Measurements from ENCODE around the gene UNC13A. TPM values are rescaled to one million over a fixed set of nuclear protein-coding genes. Genes with fewer than 3 reads are reported as not detected.

The UNC13A gene
- total and polyA plus RNA-seq, 11 donors, result 0.02 to 1.1 (median 0.09) TPM; not detected in 1

DNA sequence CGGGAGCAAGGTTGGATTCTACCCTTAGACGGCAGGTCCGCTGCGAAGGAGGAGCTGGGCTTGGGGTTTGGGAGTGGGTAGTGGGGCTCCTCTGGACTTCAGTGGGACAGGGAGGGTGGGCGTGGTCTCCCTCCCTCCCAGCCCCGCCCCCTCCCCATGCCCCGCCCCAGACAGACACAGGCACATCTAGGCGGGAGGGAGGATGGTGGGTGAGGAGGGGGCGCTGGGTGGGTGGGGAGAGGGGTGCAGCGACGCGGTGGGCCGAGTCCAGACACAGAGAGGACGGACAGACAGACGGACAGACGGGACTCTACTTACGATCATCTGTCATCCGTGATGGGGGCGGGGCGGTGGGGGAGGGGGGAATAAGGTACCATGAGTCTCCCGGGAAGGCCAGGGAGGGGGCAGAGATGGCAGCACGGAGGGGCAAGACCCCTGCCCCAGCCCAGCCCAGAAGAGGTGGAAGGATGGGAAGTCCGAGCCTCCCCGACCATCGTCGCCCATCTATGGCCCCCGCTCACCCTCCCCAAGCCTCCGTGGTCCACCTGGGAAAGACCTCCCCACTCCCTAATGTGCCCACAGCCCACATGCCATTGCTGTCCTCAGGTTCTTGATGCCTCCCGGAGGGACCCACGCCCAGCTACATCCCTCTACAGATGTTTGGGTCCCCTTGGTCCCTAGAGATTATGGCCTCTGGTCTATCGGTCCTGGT, 64.8 kb downstream of the UNC13A start:
- DNase-seq, result no peak
- H3K4me1 ChIP-seq, result no peaks in the 10 kb centered on the region
- intact Hi-C loops (cut with DNase I), result no loop called here
- 84 to 90% (median 86%) methylated on average over 26 to 31 of the region's 31 CpGs for WGBS, 4 donors
- H3K36me3 ChIP-seq, result no peaks in the 10 kb centered on the region
- H3K4me3 ChIP-seq, result no peak overlapping the region
- peaks cover 0 to 15% (median 5%) of the 10 kb centered on the region in 12 donors for H3K9me3 ChIP-seq
- ATAC-seq, result no peak
- TF ChIP-seq, protein P1, sequence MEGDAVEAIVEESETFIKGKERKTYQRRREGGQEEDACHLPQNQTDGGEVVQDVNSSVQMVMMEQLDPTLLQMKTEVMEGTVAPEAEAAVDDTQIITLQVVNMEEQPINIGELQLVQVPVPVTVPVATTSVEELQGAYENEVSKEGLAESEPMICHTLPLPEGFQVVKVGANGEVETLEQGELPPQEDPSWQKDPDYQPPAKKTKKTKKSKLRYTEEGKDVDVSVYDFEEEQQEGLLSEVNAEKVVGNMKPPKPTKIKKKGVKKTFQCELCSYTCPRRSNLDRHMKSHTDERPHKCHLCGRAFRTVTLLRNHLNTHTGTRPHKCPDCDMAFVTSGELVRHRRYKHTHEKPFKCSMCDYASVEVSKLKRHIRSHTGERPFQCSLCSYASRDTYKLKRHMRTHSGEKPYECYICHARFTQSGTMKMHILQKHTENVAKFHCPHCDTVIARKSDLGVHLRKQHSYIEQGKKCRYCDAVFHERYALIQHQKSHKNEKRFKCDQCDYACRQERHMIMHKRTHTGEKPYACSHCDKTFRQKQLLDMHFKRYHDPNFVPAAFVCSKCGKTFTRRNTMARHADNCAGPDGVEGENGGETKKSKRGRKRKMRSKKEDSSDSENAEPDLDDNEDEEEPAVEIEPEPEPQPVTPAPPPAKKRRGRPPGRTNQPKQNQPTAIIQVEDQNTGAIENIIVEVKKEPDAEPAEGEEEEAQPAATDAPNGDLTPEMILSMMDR (IDR thresholded peaks at IDR 0.05), result no peak
- no peak for TF ChIP-seq POLR2A (IDR thresholded peaks at IDR 0.05)
- no peaks in the 10 kb centered on the region for H3K27me3 ChIP-seq
- H3K27ac ChIP-seq, result no peak overlapping the region

DNA sequence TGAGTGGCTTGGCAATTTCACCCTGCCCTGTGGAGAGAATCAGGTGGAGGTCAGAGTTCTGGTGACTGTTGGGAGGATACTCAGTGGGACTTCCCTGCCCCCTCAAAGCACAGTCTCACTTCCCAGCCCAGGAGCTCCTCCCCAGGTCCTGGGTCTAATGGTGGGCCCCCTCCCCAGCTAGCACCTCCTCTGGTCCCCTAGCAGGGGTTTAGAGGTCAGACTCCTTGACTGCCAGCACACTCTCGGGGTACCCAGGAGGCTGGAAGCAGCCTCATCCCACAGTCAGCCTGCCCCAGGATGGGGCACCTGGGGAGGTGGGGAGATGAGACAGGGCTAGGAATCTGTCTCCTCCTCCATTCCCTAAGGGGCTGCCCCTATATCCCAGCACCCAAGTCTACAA, 67.5 kb downstream of the UNC13A start:
- no peaks in the 10 kb centered on the region for H3K36me3 ChIP-seq
- H3K4me3 ChIP-seq, result no peak overlapping the region
- intact Hi-C loops (cut with DNase I), result no loop called here
- ATAC-seq, result no peak
- no peak for TF ChIP-seq POLR2A (IDR thresholded peaks at IDR 0.05)
- TF ChIP-seq, protein P1 (IDR thresholded peaks at IDR 0.05), result no peak
- peaks cover 0 to 24% (median 4%) of the 10 kb centered on the region in 9 donors for H3K27me3 ChIP-seq
- peaks cover 0 to 15% (median 5%) of the 10 kb centered on the region in 12 donors for H3K9me3 ChIP-seq
- no peak for DNase-seq
- H3K27ac ChIP-seq, result no peak overlapping the region
- 83 to 100% (median 93%) methylated on average over 1 of the region's 1 CpG for WGBS, 4 donors
- H3K4me1 ChIP-seq, result peaks cover 0 to 10% (median 0%) of the 10 kb centered on the region in 12 donors

DNA sequence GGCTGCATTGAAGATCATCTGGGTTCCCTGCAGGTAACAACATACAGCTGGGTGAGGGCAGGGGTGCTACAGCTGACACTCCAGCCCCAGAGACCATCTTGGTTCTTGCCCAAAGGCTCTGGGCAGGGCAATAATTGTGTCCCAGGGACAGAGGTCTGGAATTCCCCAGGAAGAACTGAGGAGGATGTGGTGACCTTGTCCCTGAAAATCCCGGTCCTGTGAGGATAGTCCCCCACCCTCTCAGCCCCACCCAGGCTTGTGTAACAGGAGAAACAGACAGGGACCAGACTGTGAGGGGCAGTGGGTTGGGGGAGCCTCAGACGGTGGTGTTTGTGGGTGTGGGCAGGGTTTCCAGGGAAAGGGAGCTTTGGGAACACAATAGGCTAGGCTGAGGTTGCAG, 69.2 kb downstream of the UNC13A start:
- Histone ChIP-seq H3K27me3 (peaks cover 0 to 37% (median 9%) of the 10 kb centered on the region in 9 donors), H3K9me3 (peaks cover 0 to 15% (median 5%) of the 10 kb centered on the region in 12 donors), H3K36me3 (no peaks in the 10 kb centered on the region), H3K4me3 (no peak overlapping the region), H3K4me1 (peaks cover 0 to 10% (median 0%) of the 10 kb centered on the region in 12 donors), H3K27ac (no peak overlapping the region)
- intact Hi-C loops (cut with DNase I), result loop anchor here in 1 of 10 donors (10.0 kb wide), 1 partner anchor 156 kb away; no protein-coding TSS in a partner anchor
- TF ChIP-seq, protein P1 (IDR thresholded peaks at IDR 0.05), result no peak
- no peak for TF ChIP-seq POLR2A (IDR thresholded peaks at IDR 0.05)
- WGBS, 4 donors, result 15 to 41% (median 17%) methylated on average over 2 of the region's 2 CpGs
- no peak for DNase-seq
- ATAC-seq, result peak in 1 of 4 donors; percentile 79

DNA sequence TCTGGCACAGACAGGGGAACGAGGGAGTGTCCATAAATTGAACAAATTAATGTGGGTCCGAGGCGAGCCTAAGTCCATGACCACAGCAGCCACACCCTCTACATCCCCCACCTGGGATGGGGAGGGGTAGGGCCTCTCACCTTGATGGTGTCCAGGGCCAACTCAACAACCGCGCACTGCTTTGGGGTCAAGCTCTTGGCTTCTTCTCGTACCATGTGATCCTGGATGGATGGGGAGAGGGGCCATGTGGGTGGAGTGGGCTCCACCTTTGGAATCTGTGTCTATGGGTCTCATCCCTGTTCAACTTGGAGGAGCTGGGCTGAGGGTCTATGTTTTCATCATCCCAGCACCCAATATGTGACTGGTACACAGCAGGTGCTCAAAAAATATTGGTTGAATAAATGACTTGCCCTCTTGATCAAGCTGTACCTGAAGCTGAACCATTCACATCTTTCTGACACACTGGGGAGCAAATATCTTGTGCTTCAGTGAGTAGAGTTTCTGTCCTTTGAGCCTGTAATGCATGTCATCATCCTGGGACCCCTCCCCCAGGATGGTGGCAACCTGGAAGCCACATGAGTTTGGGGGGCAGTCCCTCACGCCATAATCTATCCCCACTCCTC, 69.8 kb downstream of the UNC13A start:
- Histone ChIP-seq H3K9me3 (peaks cover 0 to 15% (median 5%) of the 10 kb centered on the region in 12 donors), H3K27me3 (peaks cover 0 to 37% (median 9%) of the 10 kb centered on the region in 9 donors), H3K4me1 (peaks cover 0 to 10% (median 0%) of the 10 kb centered on the region in 12 donors), H3K27ac (no peak overlapping the region), H3K4me3 (no peak overlapping the region), H3K36me3 (no peaks in the 10 kb centered on the region)
- intact Hi-C loops (cut with DNase I), result loop anchor here in 1 of 10 donors (10.0 kb wide), 1 partner anchor 156 kb away; no protein-coding TSS in a partner anchor
- WGBS, 4 donors, result 87 to 96% (median 92%) methylated on average over 4 to 7 of the region's 7 CpGs
- TF ChIP-seq, protein P1 (IDR thresholded peaks at IDR 0.05), result no peak
- no peak for TF ChIP-seq POLR2A (IDR thresholded peaks at IDR 0.05)
- ATAC-seq (no peak), DNase-seq (no peak)

Data from heart left ventricle (tissue), 16 donors.